GM23338 (cell line): ENCODE data around the gene TP73. TPM values are rescaled to one million over a fixed set of nuclear protein-coding genes. Genes with fewer than 3 reads are reported as not detected.

Source experiments
- ATAC-seq: fragments of 200-7000 bp; cut with Tn5 transposase; 3 replicates; pipeline ENCODE4 v1.9.1; 2020
- DNase-seq: peaks from one replicate; pipeline ENCODE4 v3.0.0-alpha.2; 2015; ENCODE audit warnings: low spot score
- H2AFZ ChIP-seq: fragments of 200-600 bp; sonication (generic); 2 replicates; pipeline ENCODE4 v1.8.0; 2016; ENCODE audit warnings: antibody characterized with exemption, mild to moderate bottlenecking, moderate library complexity
- H3F3A ChIP-seq: fragments of 200-600 bp; sonication (generic); replicated peaks from 2 replicates; pipeline ENCODE4 v1.8.0; 2017; ENCODE audit warnings: antibody characterized with exemption, mixed run types, low read depth
- H3K27ac ChIP-seq: fragments of 200-600 bp; sonication (generic); 2 replicates; pipeline ENCODE4 v1.6.1; 2016; ENCODE audit warnings: low read depth
- H3K27me3 ChIP-seq: fragments of 200-600 bp; sonication (generic); 2 replicates; pipeline ENCODE4 v1.8.0; 2016; ENCODE audit warnings: mild to moderate bottlenecking, mixed run types, moderate library complexity; ENCODE audit not compliant: insufficient read depth
- H3K36me3 ChIP-seq: fragments of 200-600 bp; sonication (generic); 2 replicates; pipeline ENCODE4 v1.8.0; 2016; ENCODE audit warnings: mild to moderate bottlenecking; ENCODE audit not compliant: insufficient read depth
- H3K4me1 ChIP-seq: fragments of 200-600 bp; sonication (generic); 2 replicates; pipeline ENCODE4 v1.8.0; 2016; ENCODE audit warnings: mild to moderate bottlenecking, moderate library complexity; ENCODE audit not compliant: insufficient read depth
- H3K4me2 ChIP-seq: fragments of 200-600 bp; sonication (generic); 2 replicates; pipeline ENCODE4 v1.7.1; 2017; ENCODE audit warnings: mixed run types
- H3K4me3 ChIP-seq: fragments of 200-600 bp; sonication (generic); 2 replicates; pipeline ENCODE4 v1.6.1; 2016; ENCODE audit warnings: mixed run types
- H3K79me2 ChIP-seq: fragments of 200-600 bp; sonication (generic); replicated peaks from 2 replicates; pipeline ENCODE4 v1.8.0; 2017; ENCODE audit warnings: mild to moderate bottlenecking; ENCODE audit not compliant: insufficient read depth
- H3K9me2 ChIP-seq: fragments of 200-600 bp; sonication (generic); 2 replicates; pipeline ENCODE4 v1.8.0; 2017; ENCODE audit not compliant: insufficient read depth
- H4K20me1 ChIP-seq: fragments of 200-600 bp; sonication (generic); replicated peaks from 2 replicates; pipeline ENCODE4 v1.8.0; 2017; ENCODE audit warnings: mild to moderate bottlenecking; ENCODE audit not compliant: insufficient read depth
- H3K27ac Mint-ChIP-seq: 2 replicates; pipeline ENCODE4 v1.8.0; 2020; ENCODE audit warnings: inconsistent platforms, mild to moderate bottlenecking, moderate library complexity, mixed read lengths
- H3K27me3 Mint-ChIP-seq: 3 replicates; pipeline ENCODE4 v1.8.0; 2022; ENCODE audit warnings: low read depth, mild to moderate bottlenecking, moderate library complexity, mixed read lengths, inconsistent platforms; ENCODE audit not compliant: insufficient read depth, poor library complexity
- H3K36me3 Mint-ChIP-seq: 3 replicates; pipeline ENCODE4 v1.8.0; 2021; ENCODE audit warnings: low read depth, mild to moderate bottlenecking, inconsistent platforms, moderate library complexity, mixed read lengths
- H3K4me1 Mint-ChIP-seq: 3 replicates; pipeline ENCODE4 v1.8.0; 2020; ENCODE audit warnings: mild to moderate bottlenecking, inconsistent platforms, mixed read lengths
- H3K4me3 Mint-ChIP-seq: 3 replicates; pipeline ENCODE4 v1.8.0; 2021; ENCODE audit warnings: moderate library complexity, mild to moderate bottlenecking, inconsistent platforms, mixed read lengths
- H3K9me3 Mint-ChIP-seq: 3 replicates; pipeline ENCODE4 v1.8.0; 2020; ENCODE audit warnings: moderate library complexity, mild to moderate bottlenecking, inconsistent platforms, mixed read lengths
- CTCF ChIP-seq, 2 experiments: fragments of 200-600 bp in 1 of 2; sonication (generic) in 1 of 2; conservative IDR thresholded peaks; 2 replicates each; pipeline versions ENCODE4 v1.5.1 to v1.6.1; 2016 to 2017; ENCODE audit warnings: antibody characterized with exemption in 2 of 2, low read depth in 2 of 2, mild to moderate bottlenecking in 2 of 2, moderate library complexity in 1 of 2
- ETS1 ChIP-seq: IDR thresholded peaks from 2 replicates; pipeline ENCODE4 v1.6.1; 2016; ENCODE audit warnings: antibody characterized with exemption
- EZH2phosphoT487 ChIP-seq: fragments of 200-600 bp; sonication (generic); IDR thresholded peaks from one replicate; pipeline ENCODE4 v1.8.1; 2018; ENCODE audit warnings: antibody characterized with exemption; ENCODE audit not compliant: unreplicated experiment
- POLR2AphosphoS5 ChIP-seq: IDR thresholded peaks from 2 replicates; pipeline ENCODE4 v1.6.1; 2016; ENCODE audit warnings: antibody characterized with exemption, low read depth
- REST ChIP-seq: IDR thresholded peaks from one replicate; pipeline ENCODE4 v1.6.1; 2018; ENCODE audit warnings: antibody characterized with exemption; ENCODE audit not compliant: unreplicated experiment
- ZNF331 ChIP-seq: fragments of 250-450 bp; sonication (Bioruptor Pico); IDR thresholded peaks from 2 replicates; pipeline ENCODE4 v1.5.0; 2020; ENCODE audit warnings: low read depth, mild to moderate bottlenecking, moderate library complexity
- polyA plus RNA-seq: library from polyadenylated mRNA; unstranded; fragments of >200 nt; fragmentation: Nextera tagmentation; extraction: Ambion mirVana; gene quantifications from 2 replicates; pipeline ENCODE4 v1.2.1, GENCODE V29; 2016
- total RNA-seq: library from RNA; depleted of rRNA; stranded (reverse); fragments of >200 nt; shearing (Covaris generic); gene quantifications from 2 replicates; pipeline ENCODE4 v1.2.3, GENCODE V29; 2014

The TP73 gene
- total and polyA plus RNA-seq, 2 experiments from 2014 or later: 1.4 to 3.4 TPM

- Mint-ChIP-seq H3K4me1 (no peaks in the 10 kb centered on the region; the same call in 1 of the 3 replicates), H3K4me3 (no peak overlapping the region), H3K36me3 (no peaks in the 10 kb centered on the region), H3K27ac (no peak overlapping the region), H3K9me3 (0 out of 3 replicates have a peak, but pooled peaks cover 2% of the 10 kb centered on the region), H3K27me3 (peaks cover 10% of the 10 kb centered on the region)
- DNase-seq (peak; percentile 79), ATAC-seq (peak; percentile 81)
- H3K4me1 ChIP-seq: no peaks in the 10 kb centered on the region; the same call in 1 of the 2 replicates
- TF ChIP-seq POLR2AphosphoS5 (no peak), CTCF (conservative IDR thresholded peaks at IDR 0.05; ENCODE audit: low read depth in 2 of 2) (peak; percentile 60 to 80), ZNF331 (CRISPR knock-in tag) (no peak), REST (no peak), EZH2phosphoT487 (no peak), ETS1 (no peak)
- no peak overlapping the region for H3K4me3 ChIP-seq
- H3K27ac ChIP-seq: no peak overlapping the region
- H2AFZ ChIP-seq: no peak overlapping the region
- H3K36me3 ChIP-seq: no peaks in the 10 kb centered on the region
- no peaks in the 10 kb centered on the region for H3K27me3 ChIP-seq
- no peaks in the 10 kb centered on the region for H4K20me1 ChIP-seq
- H3K4me2 ChIP-seq: no peak overlapping the region
- 0 out of 2 replicates have a peak, but pooled peaks cover 3% of the 10 kb centered on the region for H3F3A ChIP-seq
- no peaks in the 10 kb centered on the region for H3K79me2 ChIP-seq
- H3K9me2 ChIP-seq: no peaks in the 10 kb centered on the region
Measured at GRCh38 chr1:3727042-3727824, 74.9 kb downstream of the TP73 start.
